Embryonic facial prominence (tissue), 1 donor: Measurements from ENCODE around the gene RNF144A.

ENCODE experiments used
- DNase-seq: peaks from one replicate; pipeline ENCODE4 v3.0.0-alpha.2; 2016; ENCODE audit errors: extremely low spot score

RNF144A gene

GRCh38 chr2:7022492-7023385, 105.5 kb downstream of the RNF144A start:
- no peak for DNase-seq

GRCh38 chr2:7023542-7023941, 106.3 kb downstream of the RNF144A start:
- no peak for DNase-seq

- DNase-seq, result no peak
Observed at GRCh38 chr2:7024261-7024660, 107.0 kb downstream of the RNF144A start.

- DNase-seq, result no peak
Observed at GRCh38 chr2:7025082-7025481, 107.9 kb downstream of the RNF144A start.

- no peak for DNase-seq
Observed at GRCh38 chr2:7026742-7027141, 109.5 kb downstream of the RNF144A start.

GRCh38 chr2:7027411-7027810, 110.2 kb downstream of the RNF144A start:
- no peak for DNase-seq

GRCh38 chr2:7027956-7028655, 110.9 kb downstream of the RNF144A start:
- no peak for DNase-seq

GRCh38 chr2:7028846-7029245, 111.6 kb downstream of the RNF144A start:
- DNase-seq, result no peak

GRCh38 chr2:7029291-7030059, 112.3 kb downstream of the RNF144A start:
- no peak for DNase-seq

GRCh38 chr2:7030810-7031209, 113.6 kb downstream of the RNF144A start:
- DNase-seq, result no peak

- no peak for DNase-seq
Observed at GRCh38 chr2:7031547-7032245, 114.5 kb downstream of the RNF144A start.

GRCh38 chr2:7032371-7032770, 115.2 kb downstream of the RNF144A start:
- DNase-seq, result no peak

GRCh38 chr2:7033136-7033960, 116.1 kb downstream of the RNF144A start:
- no peak for DNase-seq

GRCh38 chr2:7034303-7034702, 117.1 kb downstream of the RNF144A start:
- DNase-seq, result no peak

- DNase-seq, result no peak
Observed at GRCh38 chr2:7035884-7036283, 118.7 kb downstream of the RNF144A start.

GRCh38 chr2:7037340-7038333, 120.4 kb downstream of the RNF144A start:
- no peak for DNase-seq

GRCh38 chr2:7040547-7040946, 123.3 kb downstream of the RNF144A start:
- DNase-seq, result no peak

- no peak for DNase-seq
Observed at GRCh38 chr2:7041421-7041820, 124.2 kb downstream of the RNF144A start.

GRCh38 chr2:7043690-7044089, 126.5 kb downstream of the RNF144A start:
- DNase-seq, result peak; percentile 8
